Hepatocyte (in vitro differentiated cells): ENCODE data around the gene MACROD2. TPM values are rescaled to one million over a fixed set of nuclear protein-coding genes. Genes with fewer than 3 reads are reported as not detected.
"Not testable (repeated sequence)": the region's sequence is repeated elsewhere in the genome, so short reads cannot be mapped to it uniquely, and the experiment has no call there.

Experiments
- DNase-seq: peaks from one replicate; pipeline ENCODE4 v3.0.0-alpha.2; 2016; ENCODE audit warnings: low spot score
- H2AFZ ChIP-seq: fragments of 200-600 bp; sonication (generic); 2 replicates; pipeline ENCODE4 v1.6.0; 2016; ENCODE audit warnings: antibody characterized with exemption, mild to moderate bottlenecking
- H3K27ac ChIP-seq: fragments of 200-600 bp; sonication (generic); 2 replicates; pipeline ENCODE4 v1.5.1; 2016; ENCODE audit warnings: mild to moderate bottlenecking
- H3K27me3 ChIP-seq: fragments of 200-600 bp; sonication (generic); 2 replicates; pipeline ENCODE4 v1.6.1; 2016
- H3K36me3 ChIP-seq: fragments of 200-600 bp; sonication (generic); replicated peaks from 2 replicates; pipeline ENCODE4 v1.5.1; 2016; ENCODE audit warnings: low read depth; ENCODE audit not compliant: insufficient read depth
- H3K4me1 ChIP-seq: fragments of 200-600 bp; sonication (generic); 2 replicates; pipeline ENCODE4 v1.5.1; 2016; ENCODE audit warnings: mild to moderate bottlenecking, moderate library complexity; ENCODE audit not compliant: insufficient read depth
- H3K4me2 ChIP-seq: fragments of 200-600 bp; sonication (generic); 2 replicates; pipeline ENCODE4 v1.6.0; 2016
- H3K4me3 ChIP-seq: fragments of 200-600 bp; sonication (generic); 2 replicates; pipeline ENCODE4 v1.5.1; 2016; ENCODE audit warnings: mild to moderate bottlenecking
- H3K79me2 ChIP-seq: fragments of 200-600 bp; sonication (generic); 2 replicates; pipeline ENCODE4 v1.6.0; 2017; ENCODE audit warnings: mild to moderate bottlenecking
- H3K9me2 ChIP-seq: fragments of 200-600 bp; sonication (generic); replicated peaks from 2 replicates; pipeline ENCODE4 v1.6.0; 2017; ENCODE audit warnings: mild to moderate bottlenecking; ENCODE audit not compliant: insufficient read depth
- H3K9me3 ChIP-seq: fragments of 200-600 bp; sonication (generic); 2 replicates; pipeline ENCODE4 v1.5.1; 2016; ENCODE audit warnings: low read depth, mild to moderate bottlenecking
- H4K20me1 ChIP-seq: fragments of 200-600 bp; sonication (generic); 2 replicates; pipeline ENCODE4 v1.6.0; 2016; ENCODE audit warnings: mild to moderate bottlenecking; ENCODE audit not compliant: insufficient read depth, poor library complexity, severe bottlenecking
- CTCF ChIP-seq: fragments of 200-600 bp; sonication (generic); IDR thresholded peaks from 2 replicates; pipeline ENCODE4 v1.5.1; 2016; ENCODE audit warnings: antibody characterized with exemption, mild to moderate bottlenecking; ENCODE audit not compliant: poor library complexity
- EZH2 ChIP-seq: fragments of 200-600 bp; sonication (generic); IDR thresholded peaks from 2 replicates; pipeline ENCODE4 v1.6.1; 2016; ENCODE audit warnings: antibody characterized with exemption, mild to moderate bottlenecking, borderline replicate concordance
- EZH2phosphoT487 ChIP-seq: fragments of 200-600 bp; sonication (generic); IDR thresholded peaks from one replicate; pipeline ENCODE4 v1.6.1; 2018; ENCODE audit warnings: antibody characterized with exemption, mild to moderate bottlenecking, low read depth, moderate library complexity; ENCODE audit not compliant: unreplicated experiment, severe bottlenecking
- WGBS: methylation state at CpG from one replicate; pipeline ENCODE4 v1.1.6; 2016; ENCODE audit warnings: low lambda C conversion rate; ENCODE audit errors: missing lambda C conversion rate; 5-methylcytosine and 5-hydroxymethylcytosine counted together
- polyA plus RNA-seq: library from polyadenylated mRNA; unstranded; fragments of >200 nt; fragmentation: Nextera tagmentation; extraction: Ambion mirVana; gene quantifications from 2 replicates; pipeline ENCODE4 v1.2.1, GENCODE V29; 2016
- total RNA-seq: library from RNA; depleted of rRNA; stranded (reverse); fragments of >200 nt; gene quantifications from 2 replicates; pipeline ENCODE4 v1.2.3, GENCODE V29; 2014

The MACROD2 gene
- total and polyA plus RNA-seq, 2 experiments from 2014 or later, result 2.4 to 3.1 TPM

- no peaks in the 10 kb centered on the region for H3K9me2 ChIP-seq
- no peak for TF ChIP-seq EZH2
- 95% methylated on average over 2 of the region's 2 CpGs for WGBS
- H3K4me2 ChIP-seq, result no peak overlapping the region
- H3K27ac ChIP-seq, result no peak overlapping the region
- no peaks in the 10 kb centered on the region for H4K20me1 ChIP-seq
- no peaks in the 10 kb centered on the region for H3K79me2 ChIP-seq
- H3K4me1 ChIP-seq, result no peaks in the 10 kb centered on the region
- no peak overlapping the region for H3K4me3 ChIP-seq
- no peaks in the 10 kb centered on the region for H3K36me3 ChIP-seq
- no peaks in the 10 kb centered on the region for H3K27me3 ChIP-seq
- no peak overlapping the region for H2AFZ ChIP-seq
- no peak for DNase-seq
- no peaks in the 10 kb centered on the region for H3K9me3 ChIP-seq
Measured at GRCh38 chr20:14972690-14973089, 977.4 kb downstream of the MACROD2 start.

GRCh38 chr20:14979453-14979986, 984.2 kb downstream of the MACROD2 start:
- peak; percentile 25 for DNase-seq
- Histone ChIP-seq H3K27ac (peak overlapping the region; percentile 29), H3K4me2 (no peak overlapping the region), H3K27me3 (no peaks in the 10 kb centered on the region), H3K79me2 (no peaks in the 10 kb centered on the region), H3K9me3 (no peaks in the 10 kb centered on the region), H3K36me3 (no peaks in the 10 kb centered on the region), H3K4me1 (no peaks in the 10 kb centered on the region), H2AFZ (no peak overlapping the region), H4K20me1 (no peaks in the 10 kb centered on the region), H3K4me3 (no peak overlapping the region), H3K9me2 (no peaks in the 10 kb centered on the region)
- 56% methylated on average over 3 of the region's 3 CpGs for WGBS
- TF ChIP-seq EZH2phosphoT487 (no peak), EZH2 (no peak)

- H3K9me3 ChIP-seq, H3K27me3 ChIP-seq, H3K9me2 ChIP-seq, H3K27ac ChIP-seq, H3K4me2 ChIP-seq, DNase-seq, H3K4me3 ChIP-seq, H3K79me2 ChIP-seq, H3K36me3 ChIP-seq, H4K20me1 ChIP-seq, H3K4me1 ChIP-seq, H2AFZ ChIP-seq: not testable (repeated sequence)
- WGBS, result 97% methylated on average over 3 of the region's 3 CpGs
Measured at GRCh38 chr20:14981486-14981885, 986.2 kb downstream of the MACROD2 start.

- not testable (repeated sequence) for H2AFZ ChIP-seq, H3K4me2 ChIP-seq, H3K9me2 ChIP-seq, H3K27me3 ChIP-seq, H4K20me1 ChIP-seq, H3K9me3 ChIP-seq, H3K79me2 ChIP-seq, DNase-seq, H3K36me3 ChIP-seq, H3K4me3 ChIP-seq, H3K27ac ChIP-seq
- H3K4me1 ChIP-seq, result peaks cover 18% of the 10 kb centered on the region
- 100% methylated on average over 1 of the region's 1 CpG for WGBS
Measured at GRCh38 chr20:14982324-14982723, 987.0 kb downstream of the MACROD2 start.

GRCh38 chr20:14984305-14984704, 989.0 kb downstream of the MACROD2 start:
- Histone ChIP-seq H3K79me2 (no peaks in the 10 kb centered on the region), H3K4me1 (peaks cover 21% of the 10 kb centered on the region), H3K27ac (peak overlapping the region; percentile 75), H3K4me2 (peak overlapping the region; percentile 3), H3K36me3 (no peaks in the 10 kb centered on the region), H3K9me3 (no peaks in the 10 kb centered on the region), H2AFZ (no peak overlapping the region), H4K20me1 (no peaks in the 10 kb centered on the region), H3K4me3 (no peak overlapping the region), H3K9me2 (no peaks in the 10 kb centered on the region), H3K27me3 (no peaks in the 10 kb centered on the region)
- no peak for DNase-seq
- 92% methylated on average over 3 of the region's 3 CpGs for WGBS
- TF ChIP-seq EZH2phosphoT487 (no peak), CTCF (no peak), EZH2 (no peak)
